ENCODE data around the gene SURF1.

- TF ChIP-seq CTCF (IDR thresholded peaks at IDR 0.05) = no peak
- TF ChIP-seq POLR2AphosphoS5 (IDR thresholded peaks at IDR 0.05) = no peak
- TF ChIP-seq POLR2A (IDR thresholded peaks at IDR 0.05) = no peak
Observed at GRCh38 chr9:133401588-133401987, 45.3 kb upstream of the SURF1 start.
